ENCODE measurements around the gene BCLAF3. TPM values are rescaled to one million over a fixed set of nuclear protein-coding genes. Genes with fewer than 3 reads are reported as not detected.

The BCLAF3 gene
- total RNA-seq, 1 experiment from 2014 or later, result 0.94 TPM

DNA sequence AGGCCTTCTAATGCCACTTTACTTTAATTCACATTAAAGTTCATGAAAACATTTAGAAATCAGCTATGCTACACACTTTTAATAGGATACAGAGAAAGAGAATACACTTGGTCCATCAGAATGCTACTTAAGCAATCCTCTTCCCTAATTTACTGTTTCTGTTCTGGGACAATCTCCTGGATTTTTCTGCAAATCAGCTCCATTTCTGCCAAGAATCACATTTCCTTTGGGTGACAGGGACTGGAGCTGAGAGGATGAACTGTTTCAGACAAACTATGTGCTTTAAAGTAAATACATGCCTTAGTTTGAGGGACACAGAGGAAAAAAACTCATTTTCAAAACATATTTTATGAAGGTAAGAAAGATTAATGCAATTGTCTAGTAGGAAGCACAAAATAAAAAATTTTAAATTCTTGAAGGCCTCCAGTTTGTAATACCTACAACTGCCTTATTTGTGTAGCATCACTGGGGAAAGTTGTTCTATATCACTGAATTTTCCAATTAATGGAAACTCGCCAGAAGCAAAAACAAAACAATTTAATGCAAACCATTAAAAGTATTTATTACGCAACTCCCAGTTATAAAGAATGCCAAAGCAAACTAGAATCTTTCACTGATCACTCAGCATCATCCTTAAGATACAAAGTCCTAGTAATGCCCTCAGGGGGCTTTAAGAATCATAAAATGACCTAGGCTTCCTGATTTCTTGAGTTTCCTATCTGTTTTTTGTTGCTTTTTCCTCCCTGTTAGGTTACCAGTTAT is 36.3 kb downstream of the BCLAF3 start:
- Histone ChIP-seq H3K4me3 (ENCODE audit: insufficient read depth, low read depth, low read length) (no peak overlapping the region), H3K36me3 (replicated peaks; ENCODE audit: control insufficient read depth, insufficient read depth, low read length) (no peaks in the 10 kb centered on the region), H3K27me3 (ENCODE audit: control insufficient read depth, insufficient read depth, low read length) (no peaks in the 10 kb centered on the region)
- DNase-seq, result no peak

DNA sequence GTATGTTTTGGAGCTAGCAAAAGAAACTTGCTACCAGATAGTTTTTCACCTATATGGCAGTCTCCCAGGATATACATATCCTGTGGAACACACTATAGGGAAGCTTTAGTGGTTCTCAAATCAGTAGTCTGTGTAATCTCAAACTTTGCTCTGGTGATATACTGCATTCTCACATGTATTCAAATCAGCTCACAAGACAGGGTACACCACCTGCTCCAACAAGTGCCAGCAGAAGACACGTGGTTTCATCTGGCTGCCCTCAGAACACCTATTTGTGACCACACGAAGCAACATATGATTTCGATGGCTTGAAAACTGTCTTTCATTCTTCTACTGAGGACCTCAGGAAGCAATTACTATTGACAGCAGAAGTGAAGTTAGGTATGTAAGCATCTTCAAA is 37.7 kb downstream of the BCLAF3 start:
- no peak overlapping the region for H3K4me3 ChIP-seq (ENCODE audit: insufficient read depth, low read depth, low read length)
- H3K27me3 ChIP-seq (ENCODE audit: control insufficient read depth, insufficient read depth, low read length), result no peaks in the 10 kb centered on the region
- no peaks in the 10 kb centered on the region for H3K36me3 ChIP-seq (replicated peaks; ENCODE audit: control insufficient read depth, insufficient read depth, low read length)
- DNase-seq, result no peak

- no peak overlapping the region for H3K4me3 ChIP-seq (ENCODE audit: insufficient read depth, low read depth, low read length)
- no peak for DNase-seq
- no peaks in the 10 kb centered on the region for H3K27me3 ChIP-seq (ENCODE audit: control insufficient read depth, insufficient read depth, low read length)
- no peaks in the 10 kb centered on the region for H3K36me3 ChIP-seq (replicated peaks; ENCODE audit: control insufficient read depth, insufficient read depth, low read length)
These were observed 41.5 kb downstream of the BCLAF3 start for GRCh38 chrX:19949340-19949739.

- no peaks in the 10 kb centered on the region for H3K36me3 ChIP-seq (replicated peaks; ENCODE audit: control insufficient read depth, insufficient read depth, low read length)
- DNase-seq, result no peak
- H3K27me3 ChIP-seq (ENCODE audit: control insufficient read depth, insufficient read depth, low read length), result no peaks in the 10 kb centered on the region
- H3K4me3 ChIP-seq (ENCODE audit: insufficient read depth, low read depth, low read length), result no peak overlapping the region
These were observed 43.2 kb downstream of the BCLAF3 start for GRCh38 chrX:19947612-19948011.

Other genes with a start within 250 kb of the BCLAF3 start
- gene SH3KBP1, start 103.5 kb downstream of the BCLAF3 start, total RNA-seq (2014; rRNA removed; shearing (Covaris generic)), result 6.5 and 12.5 TPM in 2 replicates
- gene MAP7D2, start 125.8 kb upstream of the BCLAF3 start, total RNA-seq (2014; rRNA removed; shearing (Covaris generic)), result 0.07 and 0.45 TPM in 2 replicates
- gene EIF1AX, start 150.8 kb upstream of the BCLAF3 start, total RNA-seq (2014; rRNA removed; shearing (Covaris generic)), result 52.4 and 58.7 TPM in 2 replicates